ENCODE results near the gene MTMR12. TPM values are rescaled to one million over a fixed set of nuclear protein-coding genes. Genes with fewer than 3 reads are reported as not detected.
A peak's percentile ranks its signal among the peaks of the same experiment; 100 is the strongest.
"Not testable (repeated sequence)": the region's sequence is repeated elsewhere in the genome, so short reads cannot be mapped to it uniquely, and the experiment has no call there.

The MTMR12 gene
- total RNA-seq, 1 donor from 2014 or later, result 23.6 TPM

- H3K4me3 Mint-ChIP-seq, result no peak overlapping the region
- no peak for DNase-seq (ENCODE audit: low spot score in 2 of 2, unreplicated experiment in 2 of 2)
- TF ChIP-seq CTCF (IDR thresholded peaks at IDR 0.05; ENCODE audit: unreplicated experiment), result no peak
- H3K27ac Mint-ChIP-seq, result no peak overlapping the region
- no peaks in the 10 kb centered on the region for H3K9me3 Mint-ChIP-seq
- peaks cover 32% of the 10 kb centered on the region for H3K4me1 Mint-ChIP-seq
- no peaks in the 10 kb centered on the region for H3K27me3 Mint-ChIP-seq (ENCODE audit: low read depth)
- H3K36me3 Mint-ChIP-seq, result peaks cover 3% of the 10 kb centered on the region
These were observed 89.8 kb downstream of the MTMR12 start for GRCh38 chr5:32222723-32223470.

GRCh38 chr5:32217886-32218396 is 94.8 kb downstream of the MTMR12 start:
- H3K4me3 Mint-ChIP-seq, result no peak overlapping the region
- peaks cover 15% of the 10 kb centered on the region for H3K4me1 Mint-ChIP-seq
- H3K27ac Mint-ChIP-seq, result peak overlapping the region; percentile 87
- no peaks in the 10 kb centered on the region for H3K36me3 Mint-ChIP-seq
- no peak for TF ChIP-seq CTCF (IDR thresholded peaks at IDR 0.05; ENCODE audit: unreplicated experiment)
- no peaks in the 10 kb centered on the region for H3K27me3 Mint-ChIP-seq (ENCODE audit: low read depth)
- DNase-seq (ENCODE audit: low spot score in 2 of 2, unreplicated experiment in 2 of 2), result no peak
- H3K9me3 Mint-ChIP-seq, result no peaks in the 10 kb centered on the region

- H3K27ac Mint-ChIP-seq; H3K27me3 Mint-ChIP-seq (ENCODE audit: low read depth); H3K9me3 Mint-ChIP-seq; DNase-seq (ENCODE audit: low spot score in 2 of 2, unreplicated experiment in 2 of 2); H3K4me3 Mint-ChIP-seq; H3K36me3 Mint-ChIP-seq: not testable (repeated sequence)
- H3K4me1 Mint-ChIP-seq, result peaks cover 12% of the 10 kb centered on the region
These were observed 98.4 kb downstream of the MTMR12 start for GRCh38 chr5:32214344-32214743.

- Mint-ChIP-seq H3K4me1 (no peaks in the 10 kb centered on the region), H3K9me3 (peaks cover 4% of the 10 kb centered on the region), H3K27ac (no peak overlapping the region), H3K36me3 (no peaks in the 10 kb centered on the region), H3K27me3 (ENCODE audit: low read depth) (no peaks in the 10 kb centered on the region), H3K4me3 (no peak overlapping the region)
- DNase-seq (ENCODE audit: low spot score in 2 of 2, unreplicated experiment in 2 of 2), result no peak
- no peak for TF ChIP-seq CTCF (IDR thresholded peaks at IDR 0.05; ENCODE audit: unreplicated experiment)
These were observed 102.6 kb downstream of the MTMR12 start for GRCh38 chr5:32210151-32210550.

- not testable (repeated sequence) for H3K27me3 Mint-ChIP-seq (ENCODE audit: low read depth); H3K27ac Mint-ChIP-seq; H3K9me3 Mint-ChIP-seq; H3K36me3 Mint-ChIP-seq; H3K4me3 Mint-ChIP-seq; DNase-seq (ENCODE audit: low spot score in 2 of 2, unreplicated experiment in 2 of 2); H3K4me1 Mint-ChIP-seq
These were observed 103.9 kb downstream of the MTMR12 start for GRCh38 chr5:32208837-32209236.

- no peak overlapping the region for H3K4me3 Mint-ChIP-seq
- no peak overlapping the region for H3K27ac Mint-ChIP-seq
- TF ChIP-seq CTCF (IDR thresholded peaks at IDR 0.05; ENCODE audit: unreplicated experiment), result no peak
- no peaks in the 10 kb centered on the region for H3K36me3 Mint-ChIP-seq
- H3K27me3 Mint-ChIP-seq (ENCODE audit: low read depth), result no peaks in the 10 kb centered on the region
- H3K4me1 Mint-ChIP-seq, result no peaks in the 10 kb centered on the region
- DNase-seq (ENCODE audit: low spot score in 2 of 2, unreplicated experiment in 2 of 2), result no peak
- peaks cover 4% of the 10 kb centered on the region for H3K9me3 Mint-ChIP-seq
These were observed 105.4 kb downstream of the MTMR12 start for GRCh38 chr5:32207355-32207634.
